Liver (tissue), 9 donors: ENCODE data around the gene AMD1. TPM values are rescaled to one million over a fixed set of nuclear protein-coding genes. Genes with fewer than 3 reads are reported as not detected.

ENCODE experiments used
- DNase-seq: peaks from one replicate; pipeline ENCODE4 v3.0.0-alpha.2; 2017; ENCODE audit warnings: low spot score
- H3K27ac ChIP-seq, 2 donors: one replicate each; pipeline ENCODE4 v1.7.0; 2013; ENCODE audit warnings: inconsistent platforms in 2 of 2, low read length in 2 of 2, control low read depth in 1 of 2, low read depth in 1 of 2, mild to moderate bottlenecking in 1 of 2
- H3K27me3 ChIP-seq, 4 donors: one replicate each; pipeline versions ENCODE4 v1.6.1 to v1.7.0; 2013; ENCODE audit warnings: low read length in 3 of 4, inconsistent platforms in 1 of 4, mild to moderate bottlenecking in 1 of 4, moderate library complexity in 1 of 4; ENCODE audit not compliant: control insufficient read depth in 4 of 4, insufficient read depth in 4 of 4
- H3K36me3 ChIP-seq, 4 donors: one replicate each; pipeline versions ENCODE4 v1.6.1 to v1.7.0; 2013; ENCODE audit warnings: low read length in 3 of 4, mild to moderate bottlenecking in 3 of 4, low read depth in 1 of 4, moderate library complexity in 1 of 4; ENCODE audit not compliant: control insufficient read depth in 4 of 4, insufficient read depth in 3 of 4
- H3K4me1 ChIP-seq, 4 donors: one replicate each; pipeline versions ENCODE4 v1.6.1 to v1.7.0; 2013; ENCODE audit warnings: low read length in 3 of 4, mild to moderate bottlenecking in 3 of 4, moderate library complexity in 1 of 4; ENCODE audit not compliant: control insufficient read depth in 4 of 4, insufficient read depth in 4 of 4
- H3K4me3 ChIP-seq, 3 donors: one replicate each; pipeline versions ENCODE4 v1.6.1 to v1.7.0; 2013; ENCODE audit warnings: low read length in 3 of 3, control low read depth in 1 of 3, low read depth in 1 of 3, mild to moderate bottlenecking in 1 of 3
- H3K9ac ChIP-seq, 2 donors: one replicate each; pipeline ENCODE4 v1.7.0; 2013; ENCODE audit warnings: low read length in 2 of 2, mild to moderate bottlenecking in 2 of 2, moderate library complexity in 2 of 2, control low read depth in 1 of 2, low read depth in 1 of 2
- H3K9me3 ChIP-seq, 4 donors: one replicate each; pipeline versions ENCODE4 v1.6.1 to v1.7.0; 2013; ENCODE audit warnings: low read length in 3 of 4; ENCODE audit not compliant: control insufficient read depth in 4 of 4
- EGR1 ChIP-seq, 2 donors: IDR thresholded peaks; 2 replicates each; pipeline ENCODE4 v1.6.1; 2016 to 2018; ENCODE audit warnings: antibody characterized with exemption in 2 of 2, low read depth in 2 of 2
- FOXA1 ChIP-seq: IDR thresholded peaks from 2 replicates; pipeline ENCODE4 v1.6.1; 2016; ENCODE audit warnings: antibody characterized with exemption
- GABPA ChIP-seq, 2 donors: IDR thresholded peaks in 1 of 2; conservative IDR thresholded peaks in 1 of 2; 2 replicates each; pipeline ENCODE4 v1.6.1; 2016; ENCODE audit warnings: antibody characterized with exemption in 2 of 2, mild to moderate bottlenecking in 1 of 2, moderate library complexity in 1 of 2
- HNF4A ChIP-seq, 2 donors: conservative IDR thresholded peaks; 2 replicates each; pipeline ENCODE4 v1.6.1; 2016; ENCODE audit warnings: antibody characterized with exemption in 2 of 2, mild to moderate bottlenecking in 2 of 2
- HNF4G ChIP-seq: IDR thresholded peaks from 2 replicates; pipeline ENCODE4 v1.6.1; 2016; ENCODE audit warnings: antibody characterized with exemption
- MAX ChIP-seq: IDR thresholded peaks from 2 replicates; pipeline ENCODE4 v1.6.1; 2016; ENCODE audit warnings: antibody characterized with exemption
- NR2F2 ChIP-seq: IDR thresholded peaks from 2 replicates; pipeline ENCODE4 v1.6.1; 2016; ENCODE audit warnings: antibody characterized with exemption
- RAD21 ChIP-seq, 2 donors: IDR thresholded peaks; 2 replicates each; pipeline ENCODE4 v1.6.1; 2016; ENCODE audit warnings: antibody characterized with exemption in 2 of 2, mild to moderate bottlenecking in 2 of 2
- REST ChIP-seq: IDR thresholded peaks from 2 replicates; pipeline ENCODE4 v1.6.1; 2016; ENCODE audit warnings: antibody characterized with exemption, mild to moderate bottlenecking
- RXRA ChIP-seq, 2 donors: IDR thresholded peaks; 2 replicates each; pipeline ENCODE4 v1.6.1; 2017 to 2018; ENCODE audit warnings: antibody characterized with exemption in 2 of 2, mild to moderate bottlenecking in 1 of 2
- SP1 ChIP-seq: IDR thresholded peaks from 2 replicates; pipeline ENCODE4 v1.6.1; 2018; ENCODE audit warnings: antibody characterized with exemption, mild to moderate bottlenecking
- ZBTB33 ChIP-seq: IDR thresholded peaks from 2 replicates; pipeline ENCODE4 v1.6.1; 2016; ENCODE audit warnings: antibody characterized with exemption
- WGBS: extraction: QIAGEN DNeasy Blood & Tissue Kit; methylation state at CpG from one replicate; pipeline ENCODE4 v1.1.7; 2013; 5-methylcytosine and 5-hydroxymethylcytosine counted together
- polyA plus RNA-seq, 2 donors: library from polyadenylated mRNA; stranded (reverse) in 1 of 2; unstranded in 1 of 2; fragments of 200-250 nt in 1 of 2; fragments of >200 nt in 1 of 2; fragmentation: Nextera tagmentation in 1 of 2; extraction: Ambion mirVana in 1 of 2; gene quantifications; one replicate each; pipeline versions ENCODE4 v1.2.1 to v1.2.3, GENCODE V29; 2013 to 2015
- total RNA-seq, 2 donors: library from RNA; depleted of rRNA; stranded (reverse); fragments of >200 nt; gene quantifications; one replicate each; pipeline ENCODE4 v1.2.3, GENCODE V29; 2014
- TF ChIP-seq, protein P1 (sequence below): IDR thresholded peaks from 2 replicates; pipeline ENCODE4 v1.6.1; 2016; ENCODE audit warnings: antibody characterized with exemption
- TF ChIP-seq, protein P2 (sequence below): fragments of 150-350 bp; IDR thresholded peaks from 2 replicates; pipeline ENCODE4 v1.5.1; 2017; ENCODE audit warnings: improper control_type of control experiment, low read depth, low read length; ENCODE audit not compliant: missing input control
- donor health status: healthy.
- donor health status: healthy.
- donor health status: healthy.
- donor health status: healthy.
- donor health status: healthy.

AMD1 gene
- total and polyA plus RNA-seq, 4 donors = 14.5 to 46.4 (median 32.7) TPM

DNA sequence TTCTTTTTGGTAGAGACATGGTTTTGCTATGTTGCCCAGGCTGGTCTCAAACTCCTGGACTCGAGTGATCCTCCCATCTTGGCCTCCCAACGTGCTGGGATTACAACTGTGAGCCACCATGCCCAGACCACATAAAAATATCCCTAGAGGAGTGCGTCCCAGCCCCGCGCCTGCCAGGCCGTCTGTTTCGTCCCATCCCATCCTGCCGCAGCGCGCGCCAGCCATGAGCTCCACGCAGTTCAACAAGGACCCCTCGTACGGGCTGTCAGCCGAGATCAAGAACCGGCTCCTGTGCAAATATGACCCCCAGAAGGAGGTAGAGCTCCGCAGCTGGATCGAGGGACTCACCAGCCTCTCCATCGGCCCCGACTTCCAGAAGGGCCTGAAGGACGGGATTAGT is 16.6 kb upstream of the AMD1 start:
- DNase-seq = no peak
- Histone ChIP-seq H3K27ac (no peak overlapping the region), H3K9me3 (no peaks in the 10 kb centered on the region), H3K4me1 (no peaks in the 10 kb centered on the region), H3K27me3 (no peaks in the 10 kb centered on the region), H3K4me3 (no peak overlapping the region), H3K36me3 (no peaks in the 10 kb centered on the region), H3K9ac (no peak overlapping the region)
- 97% methylated on average over 21 of the region's 21 CpGs for WGBS
- no peak for TF ChIP-seq GABPA (IDR thresholded peaks at IDR 0.05 in 1 of 2, conservative IDR thresholded peaks at IDR 0.05 in 1 of 2)
- no peak for TF ChIP-seq REST
- TF ChIP-seq RAD21 (IDR thresholded peaks at IDR 0.05) = no peak
- no peak for TF ChIP-seq MAX
- TF ChIP-seq, protein P1, sequence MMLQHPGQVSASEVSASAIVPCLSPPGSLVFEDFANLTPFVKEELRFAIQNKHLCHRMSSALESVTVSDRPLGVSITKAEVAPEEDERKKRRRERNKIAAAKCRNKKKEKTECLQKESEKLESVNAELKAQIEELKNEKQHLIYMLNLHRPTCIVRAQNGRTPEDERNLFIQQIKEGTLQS = no peak
- TF ChIP-seq RXRA (IDR thresholded peaks at IDR 0.05) = no peak

DNA sequence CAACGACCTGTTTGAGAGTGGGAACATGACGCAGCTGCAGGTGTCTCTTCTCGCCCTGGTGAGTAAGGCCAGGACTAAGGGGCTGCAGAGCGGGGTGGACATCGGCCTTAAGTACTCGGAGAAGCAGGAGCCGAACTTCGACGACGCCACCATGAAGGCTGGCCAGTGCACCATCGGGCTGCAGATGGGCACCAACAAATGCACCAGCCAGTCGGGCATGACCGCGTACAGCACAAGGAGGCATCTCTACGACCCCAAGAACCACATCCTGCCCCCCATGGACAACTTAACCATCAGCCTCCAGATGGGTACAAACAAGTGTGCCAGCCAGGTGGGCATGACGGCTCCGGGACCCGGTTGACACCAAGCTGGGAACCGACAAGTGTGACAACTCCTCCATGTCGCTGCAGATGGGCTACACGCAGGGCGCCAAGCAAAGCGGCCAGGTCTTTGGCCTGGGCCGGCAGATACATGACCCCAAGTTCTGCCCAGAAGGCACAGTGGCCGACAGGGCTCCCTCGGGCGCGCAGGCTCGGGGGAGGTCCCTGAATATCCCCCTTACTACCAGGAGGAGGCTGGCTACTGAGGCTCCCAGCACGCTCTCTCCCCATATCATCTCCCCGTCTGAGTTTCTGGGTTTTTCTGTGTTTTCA is 15.9 kb upstream of the AMD1 start:
- H3K4me1 ChIP-seq = no peaks in the 10 kb centered on the region
- DNase-seq = no peak
- H3K27ac ChIP-seq = no peak overlapping the region
- H3K9ac ChIP-seq = no peak overlapping the region
- H3K9me3 ChIP-seq = no peaks in the 10 kb centered on the region
- no peak overlapping the region for H3K4me3 ChIP-seq
- TF ChIP-seq MAX (no peak), HNF4A (conservative IDR thresholded peaks at IDR 0.05) (no peak), EGR1 (IDR thresholded peaks at IDR 0.05; ENCODE audit: low read depth in 2 of 2) (no peak), SP1 (no peak), NR2F2 (no peak), FOXA1 (no peak), RXRA (IDR thresholded peaks at IDR 0.05) (no peak), ZBTB33 (no peak), HNF4G (no peak)
- TF ChIP-seq, protein P2, sequence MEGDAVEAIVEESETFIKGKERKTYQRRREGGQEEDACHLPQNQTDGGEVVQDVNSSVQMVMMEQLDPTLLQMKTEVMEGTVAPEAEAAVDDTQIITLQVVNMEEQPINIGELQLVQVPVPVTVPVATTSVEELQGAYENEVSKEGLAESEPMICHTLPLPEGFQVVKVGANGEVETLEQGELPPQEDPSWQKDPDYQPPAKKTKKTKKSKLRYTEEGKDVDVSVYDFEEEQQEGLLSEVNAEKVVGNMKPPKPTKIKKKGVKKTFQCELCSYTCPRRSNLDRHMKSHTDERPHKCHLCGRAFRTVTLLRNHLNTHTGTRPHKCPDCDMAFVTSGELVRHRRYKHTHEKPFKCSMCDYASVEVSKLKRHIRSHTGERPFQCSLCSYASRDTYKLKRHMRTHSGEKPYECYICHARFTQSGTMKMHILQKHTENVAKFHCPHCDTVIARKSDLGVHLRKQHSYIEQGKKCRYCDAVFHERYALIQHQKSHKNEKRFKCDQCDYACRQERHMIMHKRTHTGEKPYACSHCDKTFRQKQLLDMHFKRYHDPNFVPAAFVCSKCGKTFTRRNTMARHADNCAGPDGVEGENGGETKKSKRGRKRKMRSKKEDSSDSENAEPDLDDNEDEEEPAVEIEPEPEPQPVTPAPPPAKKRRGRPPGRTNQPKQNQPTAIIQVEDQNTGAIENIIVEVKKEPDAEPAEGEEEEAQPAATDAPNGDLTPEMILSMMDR = no peak
- TF ChIP-seq, protein P1 = no peak
- H3K27me3 ChIP-seq = no peaks in the 10 kb centered on the region
- no peaks in the 10 kb centered on the region for H3K36me3 ChIP-seq
- WGBS = 97% methylated on average over 31 of the region's 31 CpGs
